Stimulated activated CD8-positive, alpha-beta memory T cell treated with anti-CD3 and anti-CD28 coated beads, Interleukin-12 subunit alpha, Interleukin-12 subunit beta, amount 100 ng/mL, for 1 hour (primary cell): ENCODE results near the gene HOXD10.

ENCODE experiments used
- DNase-seq: peaks from one replicate; pipeline ENCODE4 v3.0.0-alpha.2; 2020; ENCODE audit warnings: low read depth

HOXD10 gene

GRCh38 chr2:176123411-176124109, 7.0 kb downstream of the HOXD10 start:
- DNase-seq, result no peak

GRCh38 chr2:176124110-176124946, 7.8 kb downstream of the HOXD10 start:
- no peak for DNase-seq

GRCh38 chr2:176124947-176125771, 8.6 kb downstream of the HOXD10 start:
- DNase-seq, result no peak

GRCh38 chr2:176125772-176126054, 9.1 kb downstream of the HOXD10 start:
- no peak for DNase-seq

GRCh38 chr2:176126929-176127773, 10.6 kb downstream of the HOXD10 start:
- DNase-seq, result peak; percentile 67

- no peak for DNase-seq
These were observed 11.1 kb downstream of the HOXD10 start for GRCh38 chr2:176127774-176128072.

- DNase-seq, result no peak
These were observed 11.8 kb downstream of the HOXD10 start for GRCh38 chr2:176128172-176128981.

GRCh38 chr2:176128982-176129796, 12.6 kb downstream of the HOXD10 start, which contains the start of gene HOXD8:
HOXD8 (plus strand) TSS chr2:176129705; CDS start chr2:176130367, 662 bp downstream.
- no peak for DNase-seq

GRCh38 chr2:176129813-176130146, 13.2 kb downstream of the HOXD10 start:
- DNase-seq, result no peak

GRCh38 chr2:176130147-176130956, 13.8 kb downstream of the HOXD10 start:
- no peak for DNase-seq

GRCh38 chr2:176130957-176131847, 14.6 kb downstream of the HOXD10 start:
- no peak for DNase-seq

GRCh38 chr2:176131848-176132158, 15.2 kb downstream of the HOXD10 start:
- DNase-seq, result no peak

- no peak for DNase-seq
These were observed 15.9 kb downstream of the HOXD10 start for GRCh38 chr2:176132205-176133171.

- DNase-seq, result no peak
These were observed 16.8 kb downstream of the HOXD10 start for GRCh38 chr2:176133389-176133788.

GRCh38 chr2:176134035-176134434, 17.5 kb downstream of the HOXD10 start:
- DNase-seq, result no peak

GRCh38 chr2:176135035-176135440, 18.5 kb downstream of the HOXD10 start:
- DNase-seq, result no peak
